GM23248 (cell line): ENCODE measurements around the gene KLHL10. TPM values are rescaled to one million over a fixed set of nuclear protein-coding genes. Genes with fewer than 3 reads are reported as not detected.

ENCODE experiments used
- DNase-seq: peaks from one replicate; pipeline ENCODE4 v3.0.0-alpha.2; 2015
- H2AFZ ChIP-seq: fragments of 200-600 bp; sonication (generic); 2 replicates; pipeline ENCODE4 v1.6.1; 2016; ENCODE audit warnings: antibody characterized with exemption
- H3F3A ChIP-seq: fragments of 200-600 bp; sonication (generic); 2 replicates; pipeline ENCODE4 v1.6.1; 2016; ENCODE audit warnings: mild to moderate bottlenecking, antibody characterized with exemption, mixed run types; ENCODE audit not compliant: insufficient read depth
- H3K27ac ChIP-seq: fragments of 200-600 bp; sonication (generic); 2 replicates; pipeline ENCODE4 v1.5.1; 2016; ENCODE audit warnings: mild to moderate bottlenecking
- H3K27me3 ChIP-seq: fragments of 200-600 bp; sonication (generic); replicated peaks from 2 replicates; pipeline ENCODE4 v1.6.1; 2016; ENCODE audit warnings: mild to moderate bottlenecking; ENCODE audit not compliant: insufficient read depth
- H3K36me3 ChIP-seq: fragments of 200-600 bp; sonication (generic); 2 replicates; pipeline ENCODE4 v1.6.1; 2016; ENCODE audit warnings: low read depth, mild to moderate bottlenecking
- H3K4me1 ChIP-seq: fragments of 200-600 bp; sonication (generic); 2 replicates; pipeline ENCODE4 v1.6.1; 2016; ENCODE audit warnings: mild to moderate bottlenecking; ENCODE audit not compliant: insufficient read depth
- H3K4me2 ChIP-seq: fragments of 200-600 bp; sonication (generic); one replicate; pipeline ENCODE4 v1.6.1; 2016; ENCODE audit warnings: mild to moderate bottlenecking; ENCODE audit not compliant: unreplicated experiment
- H3K4me3 ChIP-seq: fragments of 200-600 bp; sonication (generic); 2 replicates; pipeline ENCODE4 v1.5.1; 2016; ENCODE audit warnings: mild to moderate bottlenecking
- H3K79me2 ChIP-seq: fragments of 200-600 bp; sonication (generic); 2 replicates; pipeline ENCODE4 v1.6.1; 2016; ENCODE audit warnings: mild to moderate bottlenecking; ENCODE audit not compliant: insufficient read depth
- H3K9ac ChIP-seq: fragments of 200-600 bp; sonication (generic); 2 replicates; pipeline ENCODE4 v1.6.1; 2016; ENCODE audit warnings: mild to moderate bottlenecking
- H3K9me2 ChIP-seq: fragments of 200-600 bp; sonication (generic); 2 replicates; pipeline ENCODE4 v1.6.1; 2016; ENCODE audit warnings: mixed run types, mild to moderate bottlenecking, moderate library complexity; ENCODE audit not compliant: insufficient read depth
- H3K9me3 ChIP-seq: fragments of 200-600 bp; sonication (generic); one replicate; pipeline ENCODE4 v1.6.1; 2017; ENCODE audit warnings: low read depth
- H4K20me1 ChIP-seq: fragments of 200-600 bp; sonication (generic); 2 replicates; pipeline ENCODE4 v1.6.0; 2016; ENCODE audit not compliant: insufficient read depth
- EZH2 ChIP-seq: fragments of 200-600 bp; sonication (generic); IDR thresholded peaks from 2 replicates; pipeline ENCODE4 v1.6.1; 2018; ENCODE audit warnings: antibody characterized with exemption, mild to moderate bottlenecking; ENCODE audit not compliant: insufficient read depth, poor library complexity, severe bottlenecking
- EZH2phosphoT487 ChIP-seq: fragments of 200-600 bp; sonication (generic); IDR thresholded peaks from 2 replicates; pipeline ENCODE4 v1.6.1; 2018; ENCODE audit warnings: antibody characterized with exemption, moderate library complexity, mild to moderate bottlenecking, low read depth; ENCODE audit not compliant: insufficient read depth
- WGBS, 2 experiments: methylation state at CpG; one replicate each; pipeline ENCODE4 v1.1.6; 2015 to 2017; ENCODE audit warnings: low lambda C conversion rate in 2 of 2, low coverage in 1 of 2; ENCODE audit errors: missing lambda C conversion rate in 2 of 2; 5-methylcytosine and 5-hydroxymethylcytosine counted together
- in situ Hi-C: fragments of 300-500 bp; cut with MboI; formaldehyde crosslinking; loops from 2 replicates; pipeline ENCODE4 v1.15.0; 2020
- polyA plus RNA-seq: library from polyadenylated mRNA; unstranded; fragments of >200 nt; fragmentation: Nextera tagmentation; extraction: Ambion mirVana; gene quantifications from 2 replicates; pipeline ENCODE4 v1.2.1, GENCODE V29; 2016
- total RNA-seq: library from RNA; depleted of rRNA; stranded (reverse); fragments of >200 nt; shearing (Covaris generic); gene quantifications from 2 replicates; pipeline ENCODE4 v1.2.3, GENCODE V29; 2014

The KLHL10 gene
- total and polyA plus RNA-seq, 2 experiments from 2014 or later, result 0.09 to 2.3 TPM

- H4K20me1 ChIP-seq, result no peaks in the 10 kb centered on the region
- peaks cover 12% of the 10 kb centered on the region for H3K4me1 ChIP-seq
- peaks cover 44% of the 10 kb centered on the region for H3K79me2 ChIP-seq
- in situ Hi-C loops, result no loop called here
- H3K27me3 ChIP-seq, result no peaks in the 10 kb centered on the region
- H2AFZ ChIP-seq, result peak overlapping the region; percentile 73; the same call in 1 of the 2 replicates
- peak overlapping the region; percentile 26; the same call in 1 of the 2 replicates for H3K27ac ChIP-seq
- H3K9ac ChIP-seq, result peak overlapping the region; percentile 92
- H3F3A ChIP-seq, result peaks cover 44% of the 10 kb centered on the region
- no peaks in the 10 kb centered on the region for H3K9me2 ChIP-seq
- TF ChIP-seq EZH2 (no peak), EZH2phosphoT487 (no peak)
- H3K4me2 ChIP-seq, result peak overlapping the region; percentile 42
- peak overlapping the region; percentile 90 for H3K4me3 ChIP-seq
- no peaks in the 10 kb centered on the region for H3K9me3 ChIP-seq
- peaks cover 35% of the 10 kb centered on the region for H3K36me3 ChIP-seq
- WGBS, 2 experiments, result 3 to 7% methylated on average over 10 of the region's 10 CpGs
- DNase-seq, result no peak
Measured at GRCh38 chr17:41865596-41865893, 27.9 kb downstream of the KLHL10 start.

GRCh38 chr17:41868568-41868967 is 30.9 kb downstream of the KLHL10 start:
- in situ Hi-C loops, result no loop called here
- Histone ChIP-seq H3K27me3 (no peaks in the 10 kb centered on the region), H3K9me3 (no peaks in the 10 kb centered on the region), H2AFZ (no peak overlapping the region), H3K79me2 (peaks cover 14% of the 10 kb centered on the region), H4K20me1 (no peaks in the 10 kb centered on the region), H3K4me1 (peaks cover 5% of the 10 kb centered on the region), H3K27ac (no peak overlapping the region), H3K4me2 (no peak overlapping the region), H3F3A (peaks cover 63% of the 10 kb centered on the region), H3K9me2 (no peaks in the 10 kb centered on the region), H3K36me3 (peaks cover 60% of the 10 kb centered on the region), H3K9ac (no peak overlapping the region), H3K4me3 (no peak overlapping the region)
- no peak for DNase-seq
- 65 to 74% methylated on average over 3 of the region's 3 CpGs for WGBS, 2 experiments
- TF ChIP-seq EZH2phosphoT487 (no peak), EZH2 (no peak)

- Histone ChIP-seq H3K27me3 (no peaks in the 10 kb centered on the region), H3K79me2 (peaks cover 5% of the 10 kb centered on the region), H3K9ac (no peak overlapping the region), H3K9me2 (no peaks in the 10 kb centered on the region), H2AFZ (no peak overlapping the region), H3K4me3 (no peak overlapping the region), H4K20me1 (no peaks in the 10 kb centered on the region), H3K27ac (no peak overlapping the region), H3F3A (peaks cover 68% of the 10 kb centered on the region), H3K4me2 (no peak overlapping the region), H3K4me1 (no peaks in the 10 kb centered on the region), H3K36me3 (peaks cover 65% of the 10 kb centered on the region), H3K9me3 (no peaks in the 10 kb centered on the region)
- DNase-seq, result no peak
- TF ChIP-seq EZH2 (no peak), EZH2phosphoT487 (no peak)
- in situ Hi-C loops, result no loop called here
- WGBS, 2 experiments, result 54 to 55% methylated on average over 9 of the region's 9 CpGs
Measured at GRCh38 chr17:41869426-41869825, 31.8 kb downstream of the KLHL10 start.

DNA sequence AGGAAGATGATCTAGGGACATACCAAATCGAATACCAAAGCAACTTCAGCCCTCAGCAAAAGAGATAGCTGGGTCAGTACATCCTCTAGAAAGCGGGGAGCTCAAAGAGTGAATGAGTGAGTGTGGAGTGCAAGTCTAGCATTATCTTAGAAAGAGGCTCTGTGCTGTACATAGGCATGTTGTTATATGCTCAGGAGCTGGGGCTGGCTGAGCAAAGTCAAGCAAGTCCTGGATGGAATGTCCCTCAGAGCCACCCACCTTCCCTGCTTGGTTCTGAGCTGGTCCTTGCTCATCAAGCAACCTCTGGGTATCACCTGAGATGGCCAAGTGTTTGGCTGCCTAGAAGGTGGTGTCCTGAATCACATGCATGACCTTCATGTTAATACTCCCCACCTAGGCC is 32.5 kb downstream of the KLHL10 start:
- H3K4me3 ChIP-seq, result no peak overlapping the region
- no peak overlapping the region for H2AFZ ChIP-seq
- H3K9me3 ChIP-seq, result no peaks in the 10 kb centered on the region
- H3K36me3 ChIP-seq, result peaks cover 71% of the 10 kb centered on the region
- H3K9ac ChIP-seq, result no peak overlapping the region
- H3K79me2 ChIP-seq, result no peaks in the 10 kb centered on the region
- H4K20me1 ChIP-seq, result no peaks in the 10 kb centered on the region
- H3K4me1 ChIP-seq, result no peaks in the 10 kb centered on the region
- H3K27me3 ChIP-seq, result no peaks in the 10 kb centered on the region
- in situ Hi-C loops, result no loop called here
- DNase-seq, result no peak
- no peak overlapping the region for H3K4me2 ChIP-seq
- H3K9me2 ChIP-seq, result no peaks in the 10 kb centered on the region
- TF ChIP-seq EZH2 (no peak), EZH2phosphoT487 (no peak)
- no peak overlapping the region for H3K27ac ChIP-seq
- peaks cover 72% of the 10 kb centered on the region for H3F3A ChIP-seq
- 95 to 98% methylated on average over 2 of the region's 2 CpGs for WGBS, 2 experiments

GRCh38 chr17:41870627-41871026 is 33.0 kb downstream of the KLHL10 start:
- H3K27ac ChIP-seq, result no peak overlapping the region
- H3K4me1 ChIP-seq, result no peaks in the 10 kb centered on the region
- no peaks in the 10 kb centered on the region for H3K79me2 ChIP-seq
- 85 to 90% methylated on average over 7 of the region's 7 CpGs for WGBS, 2 experiments
- in situ Hi-C loops, result no loop called here
- no peak for TF ChIP-seq EZH2phosphoT487
- no peak for TF ChIP-seq EZH2
- H3K36me3 ChIP-seq, result peaks cover 71% of the 10 kb centered on the region
- H3K4me2 ChIP-seq, result no peak overlapping the region
- H3K9ac ChIP-seq, result no peak overlapping the region
- H3F3A ChIP-seq, result peaks cover 72% of the 10 kb centered on the region
- H3K27me3 ChIP-seq, result no peaks in the 10 kb centered on the region
- H3K9me2 ChIP-seq, result no peaks in the 10 kb centered on the region
- H2AFZ ChIP-seq, result no peak overlapping the region
- no peak overlapping the region for H3K4me3 ChIP-seq
- peak; percentile 25 for DNase-seq
- H4K20me1 ChIP-seq, result no peaks in the 10 kb centered on the region
- H3K9me3 ChIP-seq, result no peaks in the 10 kb centered on the region
